Cerebellar cortex (tissue), 1 donor: ENCODE results near the gene CDH23.

Experiments
- DNase-seq: peaks from one replicate; pipeline ENCODE4 v3.0.0-alpha.2; 2015; ENCODE audit warnings: low spot score

The CDH23 gene

DNA sequence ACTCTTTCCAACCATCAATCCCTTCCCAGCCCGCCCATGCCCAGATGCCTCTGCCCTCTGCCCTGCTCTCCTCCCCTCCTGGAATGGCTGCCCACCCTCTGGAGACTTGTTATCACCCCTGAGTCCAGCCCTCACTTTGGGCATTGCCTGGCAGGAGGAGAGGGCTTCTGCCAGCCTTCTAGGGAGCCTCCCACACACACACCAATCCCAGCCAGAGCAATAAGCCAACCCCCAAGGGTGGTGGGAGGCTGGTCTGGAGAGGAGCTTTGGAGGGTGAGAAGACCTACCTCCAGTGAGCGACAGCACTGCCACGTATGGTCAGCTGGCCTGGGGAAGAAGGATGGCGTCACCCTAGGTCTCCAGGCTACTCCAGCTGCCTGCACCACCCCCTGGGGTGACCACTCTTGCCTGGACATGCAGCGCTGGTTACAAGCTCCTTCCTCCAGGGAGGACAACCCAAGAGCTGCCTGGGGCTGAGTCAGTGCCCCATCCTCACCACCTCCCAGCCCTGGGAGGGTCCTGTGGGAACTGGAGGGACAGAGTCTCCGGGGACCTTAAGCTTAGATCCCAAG lies 314.4 kb downstream of the CDH23 start:
- no peak for DNase-seq

DNA sequence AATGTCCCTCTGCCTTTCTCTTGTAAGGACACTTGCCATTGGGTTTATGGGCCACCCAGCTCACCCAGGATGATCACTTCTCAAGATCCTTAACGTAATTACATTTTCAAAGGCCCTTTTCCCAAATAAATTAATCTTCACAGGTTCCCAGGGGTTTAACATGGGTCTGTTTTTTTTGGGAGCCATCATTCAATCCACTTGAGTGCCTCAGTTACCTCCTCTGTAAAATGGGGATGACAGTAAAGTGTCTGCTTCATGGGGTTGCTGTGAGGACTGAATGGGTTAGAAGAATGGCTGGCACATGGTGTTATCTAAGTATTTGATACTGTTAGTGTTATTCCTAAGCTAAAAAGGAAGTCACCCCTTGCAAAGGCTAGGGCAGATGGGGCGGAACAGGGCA lies 315.4 kb downstream of the CDH23 start:
- DNase-seq = no peak

DNA sequence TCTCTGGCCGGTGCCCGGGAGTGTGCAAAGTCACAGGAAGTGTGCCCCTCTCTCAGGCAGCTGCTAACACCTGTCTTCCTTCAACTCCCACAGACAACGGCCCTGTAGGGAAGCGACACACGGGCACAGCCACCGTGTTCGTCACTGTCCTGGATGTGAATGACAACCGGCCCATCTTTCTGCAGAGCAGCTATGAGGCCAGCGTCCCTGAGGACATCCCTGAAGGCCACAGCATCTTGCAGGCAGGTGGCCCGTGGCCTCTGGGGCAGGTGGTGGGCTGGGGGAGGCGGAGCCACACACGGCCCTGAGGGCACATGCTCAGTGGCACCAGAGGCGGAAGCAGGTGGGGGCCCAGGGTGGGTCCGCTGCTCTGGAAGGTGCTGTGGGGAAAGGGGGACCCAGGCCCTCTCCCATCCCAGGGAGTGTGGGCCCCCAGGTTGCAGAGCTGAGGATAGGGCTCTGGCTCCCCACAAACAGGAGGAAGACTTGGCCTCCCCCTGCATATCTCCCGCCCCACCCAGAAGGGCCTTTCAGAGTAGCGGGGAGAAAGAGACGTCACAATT lies 315.9 kb downstream of the CDH23 start:
- DNase-seq = no peak

DNA sequence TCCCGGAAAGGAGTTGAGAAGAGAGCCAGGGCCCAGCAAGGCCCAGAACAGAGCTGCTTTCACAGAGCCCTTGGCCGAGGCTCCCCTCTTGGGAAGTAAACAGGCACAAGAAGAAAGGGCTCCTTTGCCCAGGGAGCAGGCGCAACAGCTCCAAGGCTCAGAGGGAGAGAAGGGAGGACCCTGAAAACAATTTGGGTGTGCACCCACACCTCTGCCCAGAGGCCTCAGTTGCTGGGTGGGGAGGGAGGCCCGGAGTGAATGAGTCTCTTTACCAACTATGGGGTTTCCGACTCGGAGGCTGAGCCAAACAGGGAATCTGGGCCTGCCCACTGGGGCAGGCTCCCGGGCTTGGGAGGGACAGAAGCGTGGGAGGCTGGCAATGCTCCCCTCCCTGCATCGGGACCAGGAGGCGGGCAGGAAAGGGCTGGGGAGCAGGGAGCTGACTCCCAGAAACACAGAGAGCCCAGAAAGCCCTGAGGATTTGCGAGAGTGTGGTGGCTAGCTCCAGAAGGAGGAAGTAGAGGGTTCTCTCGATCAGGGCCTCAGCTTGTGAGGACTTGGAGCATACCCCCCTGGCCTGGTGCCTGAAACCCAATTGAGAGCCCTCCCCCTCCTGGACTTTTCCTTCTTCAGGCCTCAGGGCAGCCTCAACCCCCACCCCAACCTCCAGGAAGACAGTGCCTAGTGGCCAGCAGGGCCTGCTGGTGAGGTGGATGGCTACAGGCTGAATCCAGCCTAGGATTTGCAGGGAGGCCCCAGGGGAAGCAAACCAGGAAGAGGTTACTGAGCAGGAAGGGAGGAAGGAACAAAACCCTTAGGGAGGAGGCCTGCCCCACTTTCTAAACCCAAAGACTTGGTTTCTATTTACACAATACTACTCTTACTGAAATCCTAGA lies 316.7 kb downstream of the CDH23 start:
- peak; percentile 65 for DNase-seq

DNA sequence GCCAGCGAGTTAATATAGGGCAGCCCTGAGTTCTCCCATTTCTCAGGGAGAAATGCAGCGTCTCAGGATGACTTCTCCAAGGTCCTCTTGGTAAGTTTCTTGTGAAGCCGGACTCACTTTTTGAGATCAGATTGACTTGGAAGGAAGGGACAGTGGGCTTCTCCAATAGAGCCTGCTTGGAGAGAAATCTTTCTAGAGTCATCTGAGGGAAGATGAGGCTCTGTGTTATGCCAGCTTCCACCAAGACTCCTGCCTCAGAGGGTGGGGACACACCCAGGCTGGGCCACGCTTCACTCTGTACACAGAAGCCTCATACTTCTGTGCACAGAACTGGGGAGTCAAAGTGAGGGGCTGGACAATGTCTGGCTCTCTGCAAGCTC lies 317.3 kb downstream of the CDH23 start:
- DNase-seq = no peak

DNA sequence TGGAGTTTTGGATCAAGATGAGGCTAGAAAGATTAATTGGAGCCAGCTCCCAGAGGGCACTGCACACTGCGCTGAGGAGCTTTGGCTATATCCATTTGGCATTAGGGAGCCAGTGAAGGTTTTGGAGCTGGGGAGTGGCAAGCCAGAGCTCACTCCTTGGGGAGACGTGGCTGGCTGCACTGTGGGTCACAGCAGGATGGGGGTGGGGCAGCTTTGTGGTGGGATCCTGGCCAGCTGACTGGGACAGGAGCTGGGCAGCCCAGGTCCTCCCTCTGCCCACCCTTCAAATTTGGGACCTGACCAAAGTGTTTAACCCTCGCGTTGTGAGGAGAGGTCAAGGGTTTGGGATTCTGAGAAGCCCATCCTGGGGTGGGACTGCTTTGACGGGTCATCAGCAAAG lies 317.9 kb downstream of the CDH23 start:
- no peak for DNase-seq

DNA sequence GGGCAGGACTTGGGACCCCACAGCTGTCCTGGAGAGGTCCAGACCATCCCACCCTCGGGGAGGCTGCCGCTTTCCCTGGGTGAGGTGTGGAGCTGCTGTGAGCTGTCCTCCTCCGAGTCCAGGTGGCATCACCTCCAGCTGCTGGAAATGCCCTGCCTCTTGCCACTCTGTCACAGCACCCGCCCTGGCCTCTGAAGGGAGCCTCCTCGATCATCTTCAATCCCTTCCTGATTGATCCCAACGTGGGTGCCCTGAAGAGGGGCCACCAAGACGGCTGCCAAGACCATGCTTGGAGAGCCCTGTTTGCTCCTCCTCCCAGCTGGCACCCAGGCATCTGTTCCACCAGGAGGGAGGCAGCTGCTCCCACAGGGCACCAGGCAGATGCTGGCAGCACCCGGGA lies 318.3 kb downstream of the CDH23 start:
- no peak for DNase-seq

DNA sequence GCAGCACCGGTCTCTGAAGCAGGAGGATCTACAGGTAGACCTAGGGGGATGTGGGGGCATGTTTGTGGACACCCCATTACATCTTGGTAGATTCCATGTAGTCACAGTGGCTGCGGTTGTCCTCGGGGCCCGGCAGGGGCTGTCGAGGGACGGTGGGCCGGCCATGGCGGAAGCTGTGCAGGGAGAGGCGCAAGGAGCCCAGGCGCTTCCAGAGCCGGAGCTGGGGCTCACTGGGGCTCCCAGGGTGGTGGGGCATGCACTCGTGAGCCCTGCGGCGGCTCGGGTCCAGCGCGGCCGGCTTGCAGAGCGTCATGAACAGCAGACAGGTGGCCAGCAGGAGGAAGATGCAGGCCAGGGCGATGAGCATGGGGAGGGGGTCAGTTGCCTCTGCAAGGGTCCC lies 319.1 kb downstream of the CDH23 start:
- DNase-seq = no peak

DNA sequence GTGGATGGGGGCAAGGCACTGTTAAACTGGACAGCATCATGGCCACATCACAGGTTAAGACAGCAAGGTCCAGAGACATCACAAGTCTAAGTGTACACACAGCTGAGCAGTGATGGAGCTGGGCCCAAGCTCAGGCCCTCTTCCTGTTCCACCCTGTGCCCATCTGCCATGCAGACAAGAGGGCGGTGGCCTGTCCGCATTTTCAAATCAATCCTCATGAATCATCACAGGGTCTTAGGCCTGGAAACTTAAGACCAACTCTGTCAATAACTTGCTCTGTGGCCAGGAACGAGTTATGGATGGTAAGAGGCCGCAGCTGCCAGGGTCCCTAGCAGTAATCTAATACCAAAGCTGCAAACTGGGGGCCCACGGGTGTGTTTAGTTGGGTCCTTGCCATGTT lies 319.7 kb downstream of the CDH23 start:
- no peak for DNase-seq

DNA sequence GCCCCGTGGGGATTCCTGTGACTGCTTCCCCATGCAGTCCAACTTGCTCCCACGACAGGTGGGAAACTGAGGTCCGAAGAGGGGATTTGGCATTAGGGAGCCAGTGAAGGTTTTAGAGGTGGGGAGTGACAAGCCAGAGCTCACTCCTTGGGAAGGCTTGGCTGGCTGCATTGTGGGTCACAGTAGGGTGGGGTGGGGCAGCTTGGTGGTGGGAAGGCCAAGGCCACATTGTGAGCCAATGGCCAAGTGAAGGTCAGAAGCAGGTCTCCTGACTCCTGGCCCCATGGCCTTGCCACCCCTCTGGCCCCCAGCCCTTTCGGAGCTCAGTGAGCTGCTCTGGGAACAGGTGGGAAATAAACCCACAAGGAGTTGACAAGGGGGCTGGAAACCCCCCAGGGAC lies 320.3 kb downstream of the CDH23 start:
- DNase-seq = no peak

DNA sequence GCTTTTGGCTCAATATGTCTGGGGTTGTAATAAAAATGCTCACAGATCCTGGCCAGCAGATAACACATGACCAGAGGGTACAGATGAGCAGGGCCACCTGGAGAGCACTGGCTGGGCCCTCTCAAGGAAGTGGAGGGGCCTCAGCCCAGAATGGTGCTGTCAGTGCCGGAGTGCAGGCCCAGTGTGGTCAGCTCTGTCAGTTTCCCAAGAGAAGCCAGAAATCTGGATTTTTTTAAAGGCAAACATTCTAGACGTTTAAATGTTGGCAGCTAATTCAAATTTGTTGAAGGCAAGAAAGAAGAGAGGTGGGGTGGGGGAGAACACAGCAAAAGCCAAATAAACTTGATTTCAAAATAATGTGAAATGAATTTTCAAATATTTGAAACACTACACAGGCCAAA lies 320.8 kb downstream of the CDH23 start:
- no peak for DNase-seq

DNA sequence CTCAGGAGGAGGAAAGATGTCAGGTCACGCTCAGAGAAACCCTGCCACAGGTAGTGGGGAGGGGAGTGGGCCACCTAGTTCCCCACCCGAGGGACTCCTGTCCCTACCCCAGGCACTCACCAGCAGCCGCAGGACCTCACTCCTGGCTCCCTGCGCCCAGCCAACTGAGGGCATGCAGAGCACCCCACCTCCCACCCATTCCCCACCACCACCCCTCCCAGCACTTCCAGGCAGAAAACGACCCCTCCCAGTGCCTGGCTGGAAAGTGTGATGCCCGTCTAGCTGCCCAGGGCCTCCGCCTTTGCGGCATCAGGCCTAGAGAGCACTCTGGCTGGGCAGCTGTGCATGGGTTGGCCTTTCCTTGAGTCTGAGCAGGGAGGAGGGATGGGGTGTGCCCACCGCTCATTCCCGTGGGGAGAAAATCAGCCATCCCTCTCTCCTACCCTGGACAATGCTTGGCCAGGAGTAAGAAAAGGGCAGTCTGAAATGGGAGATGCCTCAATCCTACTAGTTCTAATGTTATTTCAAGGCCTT lies 321.5 kb downstream of the CDH23 start:
- DNase-seq = no peak

DNA sequence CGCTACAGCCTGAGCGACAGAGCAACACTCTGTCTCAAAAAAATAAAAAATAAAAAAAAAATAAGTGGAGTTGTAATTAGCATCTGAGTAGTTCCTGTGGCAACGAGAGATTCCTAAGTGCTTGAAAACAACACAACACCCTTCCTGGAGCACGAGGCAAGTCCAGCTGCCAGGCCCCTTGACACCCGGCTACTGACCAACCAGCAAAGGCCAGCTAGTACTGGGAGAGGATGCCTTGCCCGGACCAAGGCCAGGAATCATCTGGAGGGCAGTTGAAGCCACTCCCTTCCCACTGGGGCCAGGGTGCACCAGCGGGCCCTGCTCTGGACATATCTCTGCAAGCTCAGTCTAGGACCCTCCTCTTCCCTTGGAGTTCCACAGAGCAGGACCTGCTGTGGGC lies 322.3 kb downstream of the CDH23 start:
- no peak for DNase-seq

DNA sequence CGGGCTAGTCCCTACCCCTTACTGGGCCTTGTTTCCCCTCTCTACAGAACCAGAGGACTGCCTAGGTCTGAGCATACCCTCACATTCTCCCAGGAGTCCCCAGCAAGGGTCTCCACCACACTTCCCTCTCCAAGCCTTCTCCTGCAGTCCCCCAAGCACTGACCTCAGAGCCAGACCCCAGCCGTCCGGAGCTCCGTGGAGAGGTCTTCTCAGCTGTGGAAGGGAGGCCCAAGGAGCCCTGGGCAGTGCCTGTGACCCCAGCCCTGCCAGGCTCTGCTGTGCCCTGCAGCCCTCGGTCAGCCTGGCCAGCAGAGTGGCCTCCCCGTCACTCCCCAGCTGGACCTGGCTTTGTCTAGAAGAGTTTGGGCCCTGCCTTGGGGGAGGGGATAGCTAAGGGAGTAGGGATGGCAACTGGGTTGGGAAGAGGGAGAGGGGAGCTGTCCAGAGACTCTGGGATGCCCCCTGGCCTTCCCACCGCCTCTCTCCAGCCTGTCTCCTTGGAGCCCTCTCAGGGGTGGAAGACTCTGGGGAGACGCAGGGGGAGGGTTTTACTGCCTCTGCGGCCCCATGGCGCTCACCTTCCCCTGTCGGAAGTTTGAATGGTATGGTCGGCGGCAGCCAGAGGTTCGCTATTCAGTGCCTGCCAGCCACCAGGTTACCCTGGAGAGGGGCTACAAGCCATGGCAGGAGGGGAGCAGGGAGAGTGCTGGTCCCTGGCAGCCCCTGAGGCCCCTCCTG lies 322.9 kb downstream of the CDH23 start, which contains the start of gene C10orf105:
C10orf105 (minus strand) TSS at position 315 of the 738 bp plus-strand sequence. CDS start 3,441 bp downstream, outside the sequence.
- DNase-seq = no peak

DNA sequence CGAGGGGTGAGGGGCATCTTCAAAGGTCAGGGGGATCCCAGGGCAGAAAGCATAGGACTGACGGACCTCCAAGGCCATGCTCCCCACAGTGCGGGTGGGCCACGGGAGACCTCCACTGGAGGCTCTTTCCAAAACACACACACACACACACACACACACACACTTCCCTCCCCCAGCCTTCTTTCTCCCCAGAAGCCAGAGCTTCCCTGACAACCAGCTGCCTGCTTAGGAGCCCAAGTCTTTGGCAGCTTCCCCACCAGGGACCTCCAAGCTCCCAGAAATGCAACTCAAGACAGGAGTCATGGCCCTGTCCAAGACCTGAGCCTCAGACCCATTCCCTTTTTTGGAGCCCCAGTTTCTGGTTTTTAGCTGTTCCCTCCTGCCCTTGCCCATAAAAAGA lies 323.6 kb downstream of the CDH23 start:
- DNase-seq = no peak

DNA sequence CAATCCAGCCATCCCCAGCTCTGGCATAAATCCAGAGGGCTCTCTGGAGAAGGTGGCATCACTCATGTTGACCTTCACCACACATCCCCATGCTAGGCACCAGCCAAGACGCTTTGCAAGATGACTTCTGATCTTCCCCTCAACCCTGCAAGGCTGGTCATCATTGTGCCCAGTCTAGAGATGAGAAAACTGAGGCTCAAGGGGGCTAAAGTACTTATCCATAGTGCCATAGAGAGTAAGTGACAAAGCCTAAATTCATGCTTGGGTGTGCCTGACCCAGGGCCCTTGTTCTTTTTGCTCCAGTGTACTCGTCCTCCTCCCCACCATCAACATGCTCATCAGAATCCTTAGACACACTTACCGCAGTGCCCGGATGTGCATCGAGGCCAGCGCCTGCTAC lies 324.6 kb downstream of the CDH23 start:
- DNase-seq = no peak

DNA sequence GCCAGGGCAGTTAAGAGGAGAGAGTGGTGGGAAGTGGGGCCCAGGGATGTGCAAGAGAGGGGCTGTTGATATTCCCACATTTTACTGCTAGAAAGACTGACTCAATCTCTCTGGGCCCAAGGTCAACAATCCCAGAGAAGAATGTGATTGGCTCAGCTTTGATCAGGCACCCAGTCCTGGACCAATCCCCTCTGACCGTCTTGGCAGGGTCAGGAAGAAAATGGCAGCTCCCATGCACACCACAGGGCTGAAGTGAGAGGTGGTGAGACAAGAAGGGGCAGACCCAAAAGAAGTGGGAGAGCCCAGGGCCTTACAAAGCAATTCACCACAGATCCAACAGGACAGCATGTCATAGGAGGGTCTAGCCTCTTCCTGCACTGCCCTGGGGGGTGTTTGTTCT lies 326.1 kb downstream of the CDH23 start:
- DNase-seq = no peak

DNA sequence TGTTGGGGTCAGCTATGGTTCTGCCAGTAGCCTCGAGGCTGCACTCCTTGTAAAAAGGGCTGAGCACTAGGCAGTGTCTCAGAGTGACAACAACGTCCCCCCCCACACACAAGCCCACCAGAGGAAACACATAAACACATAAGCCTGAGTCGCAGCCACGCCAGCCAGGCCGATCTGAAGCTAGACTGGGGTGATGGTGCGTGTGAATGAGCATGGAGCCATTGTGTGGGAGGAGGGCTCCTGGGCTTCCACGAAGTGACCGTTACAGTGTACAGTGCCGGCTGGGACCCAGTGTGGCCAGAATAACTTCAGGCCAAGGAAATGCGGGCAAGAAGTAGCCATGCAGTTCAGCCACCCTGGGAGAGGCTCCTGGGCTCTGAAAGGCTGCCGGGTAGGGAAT lies 326.6 kb downstream of the CDH23 start:
- DNase-seq = no peak

DNA sequence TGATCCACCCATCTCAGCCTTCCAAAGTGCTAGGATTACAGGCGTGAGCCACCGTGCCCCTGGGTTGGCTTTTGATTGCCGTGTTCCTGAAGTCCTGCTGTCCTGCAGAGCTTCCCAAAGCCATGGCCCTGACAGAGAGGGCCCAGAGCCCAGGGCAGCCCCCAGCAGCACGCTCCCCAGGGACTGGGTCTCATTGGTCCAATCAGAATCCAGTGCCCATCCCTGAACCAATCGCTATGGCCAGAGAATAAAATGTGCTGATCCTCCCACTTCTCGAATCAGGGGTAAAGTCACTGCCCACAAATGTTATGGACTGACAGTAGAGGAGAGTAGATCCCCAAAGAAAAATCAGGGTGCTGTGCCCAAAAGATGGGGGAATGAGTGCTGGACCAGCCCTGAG lies 327.8 kb downstream of the CDH23 start:
- no peak for DNase-seq

DNA sequence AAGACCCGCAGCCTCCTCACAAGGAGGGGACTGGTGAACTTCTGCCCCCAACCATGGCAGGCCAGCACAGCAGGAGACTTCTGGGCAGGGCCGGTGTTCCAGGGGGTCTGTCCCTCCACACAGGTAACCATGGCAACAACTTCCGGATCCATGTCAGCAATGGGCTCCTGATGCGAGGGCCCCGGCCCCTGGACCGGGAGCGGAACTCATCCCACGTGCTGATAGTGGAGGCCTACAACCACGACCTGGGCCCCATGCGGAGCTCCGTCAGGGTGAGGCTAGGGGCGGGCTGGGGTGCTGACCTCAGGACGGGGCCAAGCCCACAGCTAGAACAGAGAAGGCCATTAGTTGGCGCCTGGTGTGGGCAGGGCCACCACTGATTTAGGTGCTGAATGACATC lies 328.5 kb downstream of the CDH23 start:
- DNase-seq = no peak

DNA sequence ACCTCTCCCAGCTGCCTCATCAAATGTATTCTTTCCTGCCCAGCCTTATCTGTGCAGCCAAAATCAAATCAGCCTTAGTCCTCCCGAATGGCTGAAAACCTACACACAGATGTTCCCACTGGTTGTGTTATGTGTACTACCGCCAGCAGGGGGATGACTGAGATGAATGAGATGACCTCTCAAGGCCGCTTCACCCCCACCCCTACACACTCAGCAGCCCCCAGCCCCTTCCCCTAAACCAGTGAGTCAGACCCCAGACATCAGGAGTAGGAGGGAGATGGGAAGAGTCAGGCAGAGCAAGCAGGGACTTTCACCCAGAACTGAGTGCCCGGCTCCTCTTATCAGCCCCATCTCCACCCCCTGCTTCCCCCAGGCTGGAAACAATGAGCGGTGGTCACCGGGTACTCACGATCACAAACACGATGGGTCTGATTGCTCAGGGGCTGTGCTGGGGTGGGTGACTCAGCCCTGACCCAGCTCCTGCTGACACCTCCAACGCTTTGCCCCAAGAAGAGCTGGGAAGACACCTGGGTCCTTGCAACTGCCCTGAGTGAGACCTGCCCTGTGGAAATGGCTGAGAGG lies 329.4 kb downstream of the CDH23 start:
- DNase-seq = no peak

DNA sequence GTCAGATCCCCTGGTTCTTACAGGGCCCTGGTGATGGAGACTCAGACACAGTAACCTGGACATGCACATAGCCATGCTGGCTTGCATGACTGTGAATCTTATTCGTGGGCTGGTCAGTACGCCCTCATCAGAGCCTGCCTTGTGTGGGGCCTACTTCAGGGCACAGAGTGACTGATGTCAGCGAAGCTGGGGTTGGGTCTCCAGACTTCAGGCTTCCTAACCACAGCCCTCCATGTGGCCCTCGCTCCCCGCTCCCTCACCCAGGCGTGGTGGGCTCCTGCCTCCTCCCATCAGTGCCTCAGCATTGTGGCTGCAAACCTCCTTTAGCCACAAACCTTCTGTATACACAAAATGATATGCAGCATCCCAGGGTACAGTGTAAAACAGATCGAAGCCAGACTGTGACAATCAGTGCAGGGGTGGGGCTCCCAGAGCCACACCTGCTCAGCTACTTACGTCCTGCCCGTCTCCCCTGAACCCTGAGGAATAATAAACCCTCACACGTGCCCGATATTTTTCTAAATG lies 329.9 kb downstream of the CDH23 start:
- no peak for DNase-seq
